WTC11 (cell line): Measurements from ENCODE around the gene WNT6. TPM values are rescaled to one million over a fixed set of nuclear protein-coding genes. Genes with fewer than 3 reads are reported as not detected.
A peak's percentile ranks its signal among the peaks of the same experiment; 100 is the strongest.

Experiments used
- ATAC-seq: fragments of 200-7000 bp; cut with Tn5 transposase; 2 replicates; pipeline ENCODE4 v1.10.0; 2021; ENCODE audit warnings: mild to moderate bottlenecking, moderate library complexity
- CTCF ChIA-PET: fragments of 300-600 bp; sonication (Branson Sonifier 250); formaldehyde crosslinking; loops from one replicate; lab custom pipeline; 2021; ENCODE audit warnings: antibody characterized with exemption; lab: Charles Lee
- POLR2A ChIA-PET: fragments of 350-600 bp; sonication (Branson Sonifier 250); formaldehyde crosslinking; loops from one replicate; lab custom pipeline; 2021; ENCODE audit warnings: antibody characterized with exemption; lab: Charles Lee
- DNase-seq: peaks from one replicate; pipeline ENCODE4 v3.0.0; 2021; ENCODE audit warnings: low spot score
- H3K27ac Mint-ChIP-seq: 2 replicates; pipeline ENCODE4 v1.8.0; 2021; ENCODE audit warnings: mixed read lengths
- H3K27me3 Mint-ChIP-seq: 2 replicates; pipeline ENCODE4 v1.8.0; 2021; ENCODE audit warnings: low read depth, mild to moderate bottlenecking, moderate library complexity, mixed read lengths
- H3K36me3 Mint-ChIP-seq: 2 replicates; pipeline ENCODE4 v1.8.0; 2021; ENCODE audit warnings: mixed read lengths
- H3K4me1 Mint-ChIP-seq: 2 replicates; pipeline ENCODE4 v1.8.0; 2022; ENCODE audit warnings: mixed read lengths
- H3K4me3 Mint-ChIP-seq: 2 replicates; pipeline ENCODE4 v1.8.0; 2021; ENCODE audit warnings: mild to moderate bottlenecking, moderate library complexity, mixed read lengths
- H3K9me3 Mint-ChIP-seq: 2 replicates; pipeline ENCODE4 v1.8.0; 2021; ENCODE audit warnings: mixed read lengths
- AR ChIP-seq: fragments of 250-450 bp; sonication (Bioruptor Pico); IDR thresholded peaks from 2 replicates; pipeline ENCODE4 v1.9.0; 2021; ENCODE audit warnings: mild to moderate bottlenecking
- ATF2 ChIP-seq: sonication (generic); formaldehyde crosslinking; IDR thresholded peaks from 2 replicates; pipeline ENCODE4 v1.8.1; 2022; ENCODE audit warnings: low read depth, missing genetic modification reagents, borderline replicate concordance
- CDX4 ChIP-seq: fragments of 250-450 bp; sonication (Bioruptor Pico); IDR thresholded peaks from 2 replicates; pipeline ENCODE4 v1.9.0; 2021; ENCODE audit warnings: moderate library complexity, mild to moderate bottlenecking, inconsistent platforms, borderline replicate concordance
- E2F1 ChIP-seq: sonication (generic); formaldehyde crosslinking; IDR thresholded peaks from 2 replicates; pipeline ENCODE4 v1.8.0; 2022; ENCODE audit warnings: mild to moderate bottlenecking, missing genetic modification reagents
- ESRRA ChIP-seq: sonication (generic); formaldehyde crosslinking; IDR thresholded peaks from 2 replicates; pipeline ENCODE4 v1.8.1; 2022; ENCODE audit warnings: mild to moderate bottlenecking, missing genetic modification reagents, borderline replicate concordance
- IRF2 ChIP-seq: sonication (generic); formaldehyde crosslinking; IDR thresholded peaks from 2 replicates; pipeline ENCODE4 v1.8.0; 2022; ENCODE audit warnings: low read depth, missing genetic modification reagents, borderline replicate concordance
- JAZF1 ChIP-seq: fragments of 250-450 bp; sonication (Bioruptor Pico); IDR thresholded peaks from 2 replicates; pipeline ENCODE4 v1.9.0; 2021; ENCODE audit warnings: moderate library complexity, mild to moderate bottlenecking, inconsistent platforms
- KAT7 ChIP-seq: sonication (generic); formaldehyde crosslinking; IDR thresholded peaks from 2 replicates; pipeline ENCODE4 v1.8.1; 2023; ENCODE audit warnings: missing genetic modification reagents, mild to moderate bottlenecking, borderline replicate concordance
- MLX ChIP-seq: sonication (generic); formaldehyde crosslinking; IDR thresholded peaks from 2 replicates; pipeline ENCODE4 v1.8.1; 2023; ENCODE audit warnings: mild to moderate bottlenecking, missing genetic modification reagents, moderate library complexity
- NFYB ChIP-seq: sonication (generic); formaldehyde crosslinking; conservative IDR thresholded peaks from 2 replicates; pipeline ENCODE4 v1.8.0; 2022; ENCODE audit warnings: low read depth, missing genetic modification reagents
- NR3C1 ChIP-seq: sonication (generic); formaldehyde crosslinking; conservative IDR thresholded peaks from 2 replicates; pipeline ENCODE4 v1.8.1; 2023; ENCODE audit warnings: low read depth, mild to moderate bottlenecking, missing genetic modification reagents
- PRDM15 ChIP-seq: sonication (generic); formaldehyde crosslinking; IDR thresholded peaks from 2 replicates; pipeline ENCODE4 v1.8.0; 2022; ENCODE audit warnings: missing genetic modification reagents
- SMAD4 ChIP-seq: sonication (generic); formaldehyde crosslinking; IDR thresholded peaks from 2 replicates; pipeline ENCODE4 v1.8.0; 2022; ENCODE audit warnings: mild to moderate bottlenecking, missing genetic modification reagents
- STAT6 ChIP-seq: sonication (generic); formaldehyde crosslinking; conservative IDR thresholded peaks from 2 replicates; pipeline ENCODE4 v1.8.1; 2023; ENCODE audit warnings: mild to moderate bottlenecking, low read depth, missing genetic modification reagents, moderate library complexity
- ZNF263 ChIP-seq: sonication (generic); formaldehyde crosslinking; IDR thresholded peaks from 2 replicates; pipeline ENCODE4 v1.8.1; 2022; ENCODE audit warnings: low read depth, mild to moderate bottlenecking, moderate library complexity, missing genetic modification reagents
- ZNF317 ChIP-seq: sonication (generic); formaldehyde crosslinking; IDR thresholded peaks from 2 replicates; pipeline ENCODE4 v1.8.1; 2023; ENCODE audit warnings: low read depth, mild to moderate bottlenecking, moderate library complexity, missing genetic modification reagents, borderline replicate concordance
- ZNF416 ChIP-seq: fragments of 250-450 bp; sonication (Bioruptor Pico); IDR thresholded peaks from 2 replicates; pipeline ENCODE4 v1.9.0; 2021; ENCODE audit warnings: mild to moderate bottlenecking, inconsistent platforms
- ZNF425 ChIP-seq: fragments of 250-450 bp; sonication (Bioruptor Pico); conservative IDR thresholded peaks from 2 replicates; pipeline ENCODE4 v1.9.0; 2021; ENCODE audit warnings: mild to moderate bottlenecking
- total RNA-seq: library from RNA; stranded (reverse); gene quantifications from 3 replicates; pipeline ENCODE4 v1.2.3, GENCODE V29; 2021

Gene WNT6
- total RNA-seq, 1 experiment from 2014 or later = not detected

- no peaks in the 10 kb centered on the region for H3K9me3 Mint-ChIP-seq
- POLR2A ChIA-PET = no interaction called here
- TF ChIP-seq SMAD4 (CRISPR knock-in tag) (no peak), MLX (CRISPR knock-in tag) (no peak), JAZF1 (CRISPR knock-in tag) (no peak), ZNF317 (CRISPR knock-in tag) (no peak), ZNF416 (CRISPR knock-in tag) (no peak), AR (no peak), ZNF263 (no peak), ATF2 (CRISPR knock-in tag) (no peak)
- TF ChIP-seq, all 79 proteins: peak for 0
- no peak for ATAC-seq
- Mint-ChIP-seq H3K4me3 (no peak overlapping the region), H3K27ac (no peak overlapping the region), H3K36me3 (no peaks in the 10 kb centered on the region), H3K27me3 (peaks cover 99% of the 10 kb centered on the region), H3K4me1 (no peaks in the 10 kb centered on the region)
- DNase-seq = peak; percentile 3
- CTCF ChIA-PET = interaction anchor here (3.4 to 4.5 kb wide), 3 partner anchors 9 to 92 kb away, joined by 15 to 33 read pairs (median 30); no protein-coding TSS in a partner anchor
These were observed 28.7 kb downstream of the WNT6 start for GRCh38 chr2:218888341-218888740.

- Mint-ChIP-seq H3K27me3 (peaks cover 99% of the 10 kb centered on the region), H3K4me3 (no peak overlapping the region), H3K27ac (no peak overlapping the region), H3K9me3 (no peaks in the 10 kb centered on the region), H3K4me1 (peaks cover 2% of the 10 kb centered on the region), H3K36me3 (no peaks in the 10 kb centered on the region)
- ChIA-PET CTCF (interaction anchor here (0.8 kb wide), 1 partner anchor 14 kb away, joined by 3 read pairs; no protein-coding TSS in a partner anchor), POLR2A (no interaction called here)
- ATAC-seq = no peak
- peak; percentile 4 for DNase-seq
- TF ChIP-seq PRDM15 (CRISPR knock-in tag) = no peak
- no peak for TF ChIP-seq NFYB (CRISPR knock-in tag)
- no peak for TF ChIP-seq CDX4 (CRISPR knock-in tag)
- TF ChIP-seq NR3C1 (CRISPR knock-in tag) = no peak
- TF ChIP-seq IRF2 (CRISPR knock-in tag) = no peak
- no peak for TF ChIP-seq STAT6
- TF ChIP-seq KAT7 = no peak
- no peak for TF ChIP-seq ESRRA
- no peak for TF ChIP-seq ZNF425 (CRISPR knock-in tag)
- no peak for TF ChIP-seq E2F1 (CRISPR knock-in tag)
These were observed 30.3 kb downstream of the WNT6 start for GRCh38 chr2:218889937-218890336.
